Pancreas (tissue), 10 donors: Measurements from ENCODE around the gene OR51S1. TPM values are rescaled to one million over a fixed set of nuclear protein-coding genes. Genes with fewer than 3 reads are reported as not detected.

Experiments used
- ATAC-seq, 4 donors: fragments of 200-7000 bp; cut with Tn5 transposase; one replicate each; pipeline versions ENCODE4 v1.8.0 to v1.9.1; 2020; ENCODE audit warnings: mild to moderate bottlenecking in 4 of 4, moderate library complexity in 4 of 4
- DNase-seq, 6 donors: peaks; one replicate each; pipeline ENCODE4 v3.0.0-alpha.2; 2020
- FAIRE-seq: peaks from 2 replicates; lab custom pipeline; 2012; peaks lifted over from hg19 to GRCh38; lab: Jason Lieb, UNC
- H3K27ac ChIP-seq, 4 donors: fragments of 200-600 bp; sonication (generic); 1 replicate in 3 of 4; 2 replicates in 1 of 4; pipeline versions ENCODE4 v1.5.0 to v1.8.0; 2020
- H3K27me3 ChIP-seq, 4 donors: fragments of 200-600 bp; one replicate each; pipeline ENCODE4 v1.8.0; 2021
- H3K36me3 ChIP-seq, 3 donors: fragments of 200-600 bp; sonication (generic) in 1 of 3; one replicate each; pipeline versions ENCODE4 v1.5.0 to v1.8.0; 2020 to 2021
- H3K4me1 ChIP-seq, 3 donors: fragments of 200-600 bp; one replicate each; pipeline ENCODE4 v1.8.0; 2021
- H3K4me3 ChIP-seq, 4 donors: fragments of 200-600 bp; sonication (generic) in 2 of 4; one replicate each; pipeline versions ENCODE4 v1.5.0 to v1.8.0; 2020 to 2021
- H3K9me3 ChIP-seq, 4 donors: fragments of 200-600 bp; one replicate each; pipeline ENCODE4 v1.8.0; 2021
- WGBS, 2 donors: extraction: QIAGEN DNeasy Blood & Tissue Kit; methylation state at CpG; one replicate each; pipeline ENCODE4 v1.1.7; 2013; 5-methylcytosine and 5-hydroxymethylcytosine counted together
- intact Hi-C, 3 donors: fragments of 100-400 bp; cut with DNase I; formaldehyde crosslinking; loops; one replicate each; pipeline versions ENCODE4 v1.11.1 to v1.14.2; 2022
- polyA plus RNA-seq, 2 donors: library from polyadenylated mRNA; stranded (reverse); fragments of 200-250 nt; gene quantifications; one replicate each; pipeline ENCODE4 v1.2.3, GENCODE V29; 2013
- total RNA-seq, 6 donors: library from RNA; stranded (reverse); fragmentation: NEBNext Ultra II Directional in 4 of 6; extraction: Animal tissue kit (Norgen Biotek cat#: 25700) in 4 of 6; gene quantifications; one replicate each; pipeline versions ENCODE4 v1.2.1 to v1.2.4, GENCODE V29; 2021 to 2023
- TF ChIP-seq, protein P1 (sequence below), 4 donors: fragments of 200-600 bp; sonication (generic) in 3 of 4; IDR thresholded peaks; one replicate each; pipeline versions ENCODE4 v1.5.0 to v1.8.0; 2021; ENCODE audit warnings: antibody characterized with exemption in 4 of 4
- donor health status: healthy with polysubstance abuse.
- donor health status: DM: no; HTN: no; CAD: no; lungs with moderate emphysema.
- donor health status: DM: no; HTN: no; CAD: no.
- donor health status: control.
- donor health status: control.
- donor health status: Bipolar disorder and iron deficiency.
- donor health status: DM: yes; HTN: yes; CAD: no.
- donor health status: DM: no; HTN: no; CAD: no.
- donor health status: DM: no; HTN: no; CAD: no.
- donor health status: DM: yes; HTN: yes; CAD: no.

OR51S1 gene
- total and polyA plus RNA-seq, 8 donors = not detected

DNA sequence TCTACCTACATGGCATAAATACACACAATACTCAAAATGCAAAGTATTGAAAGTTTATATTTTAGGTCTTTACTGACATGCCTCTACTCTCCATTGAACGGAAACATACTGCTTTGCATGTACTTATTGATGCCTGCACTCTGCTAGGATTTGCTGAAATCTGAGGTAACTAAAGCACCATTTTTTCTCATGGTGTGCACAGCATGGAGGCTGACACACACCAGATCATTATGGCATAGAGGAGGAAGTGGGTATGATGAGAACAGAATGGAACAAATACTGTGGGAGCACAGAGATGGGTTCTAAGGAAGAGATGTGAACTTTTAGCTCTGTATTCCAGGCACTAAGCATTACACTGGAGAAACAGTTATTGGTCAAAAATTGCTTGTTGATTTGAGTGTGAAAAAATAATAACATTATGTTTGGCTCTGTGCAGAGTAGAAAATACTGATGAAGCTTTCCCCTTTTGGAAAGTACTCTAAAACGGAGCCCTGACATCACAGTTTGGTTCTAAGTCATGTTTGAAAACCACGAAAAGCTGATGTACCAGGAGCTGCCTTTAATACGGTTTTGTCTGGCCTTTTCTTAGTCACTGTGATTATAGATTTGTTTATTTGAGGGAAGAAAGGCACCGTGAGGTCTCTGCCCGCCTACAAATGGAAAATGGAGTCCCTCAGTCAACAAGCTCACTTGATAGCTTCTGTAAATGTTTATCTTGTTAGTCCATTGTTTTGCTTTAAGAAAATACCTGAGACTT is 50.4 kb downstream of the OR51S1 start:
- no peak for DNase-seq
- intact Hi-C loops = no loop called here
- H3K4me3 ChIP-seq = no peak overlapping the region
- H3K27me3 ChIP-seq = no peaks in the 10 kb centered on the region
- H3K4me1 ChIP-seq = no peaks in the 10 kb centered on the region
- no peak overlapping the region for H3K27ac ChIP-seq
- no peak for FAIRE-seq
- TF ChIP-seq, protein P1, sequence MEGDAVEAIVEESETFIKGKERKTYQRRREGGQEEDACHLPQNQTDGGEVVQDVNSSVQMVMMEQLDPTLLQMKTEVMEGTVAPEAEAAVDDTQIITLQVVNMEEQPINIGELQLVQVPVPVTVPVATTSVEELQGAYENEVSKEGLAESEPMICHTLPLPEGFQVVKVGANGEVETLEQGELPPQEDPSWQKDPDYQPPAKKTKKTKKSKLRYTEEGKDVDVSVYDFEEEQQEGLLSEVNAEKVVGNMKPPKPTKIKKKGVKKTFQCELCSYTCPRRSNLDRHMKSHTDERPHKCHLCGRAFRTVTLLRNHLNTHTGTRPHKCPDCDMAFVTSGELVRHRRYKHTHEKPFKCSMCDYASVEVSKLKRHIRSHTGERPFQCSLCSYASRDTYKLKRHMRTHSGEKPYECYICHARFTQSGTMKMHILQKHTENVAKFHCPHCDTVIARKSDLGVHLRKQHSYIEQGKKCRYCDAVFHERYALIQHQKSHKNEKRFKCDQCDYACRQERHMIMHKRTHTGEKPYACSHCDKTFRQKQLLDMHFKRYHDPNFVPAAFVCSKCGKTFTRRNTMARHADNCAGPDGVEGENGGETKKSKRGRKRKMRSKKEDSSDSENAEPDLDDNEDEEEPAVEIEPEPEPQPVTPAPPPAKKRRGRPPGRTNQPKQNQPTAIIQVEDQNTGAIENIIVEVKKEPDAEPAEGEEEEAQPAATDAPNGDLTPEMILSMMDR (IDR thresholded peaks at IDR 0.05) = no peak
- H3K9me3 ChIP-seq = no peaks in the 10 kb centered on the region
- 41 to 47% methylated on average over 6 of the region's 6 CpGs for WGBS, 2 donors
- no peak for ATAC-seq
- no peaks in the 10 kb centered on the region for H3K36me3 ChIP-seq

Other genes with a start within 250 kb of the OR51S1 start
- gene TRIM68, start 241.0 kb downstream of the OR51S1 start, total RNA-seq = 10 to 100 TPM in 1 of 6 donors, 1 to 10 TPM in 5; 3.7 to 10.6 (median 6.5) TPM
- gene TRIM68, start 241.0 kb downstream of the OR51S1 start, polyA plus RNA-seq = 1 to 10 TPM; 4.4 to 5.9 TPM
- not detected for gene OR51D1, start 211.7 kb downstream of the OR51S1 start, total RNA-seq
- gene OR51D1, start 211.7 kb downstream of the OR51S1 start, polyA plus RNA-seq = not detected
- gene OR51E1, start 205.2 kb downstream of the OR51S1 start, total RNA-seq = under 1 TPM in 2 of 6 donors, not detected in 4; 0.06 to 0.12 TPM
- gene OR51E1, start 205.2 kb downstream of the OR51S1 start, polyA plus RNA-seq = under 1 TPM; 0.07 to 0.23 TPM
- gene OR51E2, start 151.4 kb downstream of the OR51S1 start, total RNA-seq = under 1 TPM in 1 of 6 donors, not detected in 5; 0.16 TPM
- gene OR51E2, start 151.4 kb downstream of the OR51S1 start, polyA plus RNA-seq = under 1 TPM in 1 of 2 donors, not detected in 1; 0.09 TPM
- gene MMP26, start 144.4 kb downstream of the OR51S1 start, total RNA-seq = not detected
- under 1 TPM in 1 of 2 donors, not detected in 1; 0.16 TPM for gene MMP26, start 144.4 kb downstream of the OR51S1 start, polyA plus RNA-seq
- gene OR51F1, start 79.3 kb downstream of the OR51S1 start, total RNA-seq = not detected
- gene OR51F1, start 79.3 kb downstream of the OR51S1 start, polyA plus RNA-seq = not detected
- not detected for gene OR52R1, start 44.8 kb downstream of the OR51S1 start, total RNA-seq
- gene OR52R1, start 44.8 kb downstream of the OR51S1 start, polyA plus RNA-seq = not detected
- not detected for gene OR51F2, start 27.9 kb downstream of the OR51S1 start, total RNA-seq
- not detected for gene OR51F2, start 27.9 kb downstream of the OR51S1 start, polyA plus RNA-seq
- gene OR51T1, start 32.7 kb upstream of the OR51S1 start, total RNA-seq = not detected
- not detected for gene OR51T1, start 32.7 kb upstream of the OR51S1 start, polyA plus RNA-seq
- gene OR51A7, start 54.6 kb upstream of the OR51S1 start, total RNA-seq = not detected
- not detected for gene OR51A7, start 54.6 kb upstream of the OR51S1 start, polyA plus RNA-seq
- not detected for gene OR51G2, start 70.1 kb upstream of the OR51S1 start, total RNA-seq
- not detected for gene OR51G2, start 70.1 kb upstream of the OR51S1 start, polyA plus RNA-seq
- not detected for gene OR51G1, start 75.1 kb upstream of the OR51S1 start, total RNA-seq
- gene OR51G1, start 75.1 kb upstream of the OR51S1 start, polyA plus RNA-seq = not detected
- not detected for gene OR51A4, start 98.4 kb upstream of the OR51S1 start, total RNA-seq
- gene OR51A4, start 98.4 kb upstream of the OR51S1 start, polyA plus RNA-seq = not detected
- not detected for gene OR51A2, start 106.5 kb upstream of the OR51S1 start, total RNA-seq
- gene OR51A2, start 106.5 kb upstream of the OR51S1 start, polyA plus RNA-seq = not detected
- gene OR51L1, start 145.6 kb upstream of the OR51S1 start, total RNA-seq = not detected
- gene OR51L1, start 145.6 kb upstream of the OR51S1 start, polyA plus RNA-seq = not detected
- not detected for gene OR52J3, start 197.3 kb upstream of the OR51S1 start, total RNA-seq
- gene OR52J3, start 197.3 kb upstream of the OR51S1 start, polyA plus RNA-seq = not detected
- gene OR52E2, start 210.4 kb upstream of the OR51S1 start, total RNA-seq = not detected
- gene OR52E2, start 210.4 kb upstream of the OR51S1 start, polyA plus RNA-seq = not detected
- gene OR52E1, start 220.4 kb upstream of the OR51S1 start, total RNA-seq = not detected
- not detected for gene OR52E1, start 220.4 kb upstream of the OR51S1 start, polyA plus RNA-seq